Neuronal stem cell (in vitro differentiated cells): ENCODE measurements around the gene SFMBT1.

Experiments used
- DNase-seq: peaks from one replicate; pipeline ENCODE4 v3.0.0-alpha.2; 2013; ENCODE audit warnings: low spot score
- H2AFZ ChIP-seq: one replicate; pipeline ENCODE4 v1.6.1; 2013; ENCODE audit warnings: mild to moderate bottlenecking, low read length, inconsistent platforms
- H2AK5ac ChIP-seq: 2 replicates; pipeline ENCODE4 v1.6.1; 2013; ENCODE audit warnings: low read depth, mild to moderate bottlenecking, inconsistent platforms, low read length, moderate library complexity, mixed read lengths
- H2BK120ac ChIP-seq: 2 replicates; pipeline ENCODE4 v1.6.1; 2013; ENCODE audit warnings: low read depth, mild to moderate bottlenecking, inconsistent platforms, low read length, moderate library complexity, mixed read lengths
- H2BK12ac ChIP-seq: one replicate; pipeline ENCODE4 v1.6.1; 2013; ENCODE audit warnings: low read length, inconsistent platforms
- H2BK15ac ChIP-seq: 2 replicates; pipeline ENCODE4 v1.6.1; 2013; ENCODE audit warnings: mild to moderate bottlenecking, low read length, inconsistent platforms, mixed read lengths
- H2BK5ac ChIP-seq: one replicate; pipeline ENCODE4 v1.6.1; 2013; ENCODE audit warnings: inconsistent platforms, mild to moderate bottlenecking, low read length, moderate library complexity
- H3K14ac ChIP-seq: one replicate; pipeline ENCODE4 v1.6.1; 2013; ENCODE audit warnings: low read length, inconsistent platforms
- H3K18ac ChIP-seq: 2 replicates; pipeline ENCODE4 v1.6.1; 2013; ENCODE audit warnings: low read length, inconsistent platforms
- H3K23ac ChIP-seq: 2 replicates; pipeline ENCODE4 v1.6.1; 2013; ENCODE audit warnings: low read depth, mild to moderate bottlenecking, mixed read lengths, low read length, inconsistent platforms; ENCODE audit not compliant: poor library complexity
- H3K27ac ChIP-seq: replicated peaks from 3 replicates; pipeline ENCODE4 v1.5.1; 2013; ENCODE audit warnings: low read length, inconsistent platforms
- H3K27me3 ChIP-seq, 3 experiments: 2 replicates each; pipeline ENCODE4 v1.6.1; 2013; ENCODE audit warnings: low read length in 3 of 3, mild to moderate bottlenecking in 2 of 3, inconsistent platforms in 1 of 3, low read depth in 1 of 3, mixed read lengths in 1 of 3, moderate library complexity in 1 of 3; ENCODE audit not compliant: control insufficient read depth in 3 of 3, insufficient read depth in 3 of 3
- H3K36me3 ChIP-seq, 2 donors: replicated peaks in 1 of 2; 2 replicates each; pipeline ENCODE4 v1.6.1; 2013; ENCODE audit warnings: low read length in 2 of 2; ENCODE audit not compliant: control insufficient read depth in 2 of 2, insufficient read depth in 2 of 2
- H3K4ac ChIP-seq: 2 replicates; pipeline ENCODE4 v1.6.1; 2013; ENCODE audit warnings: inconsistent platforms, mild to moderate bottlenecking, low read length, moderate library complexity
- H3K4me1 ChIP-seq, 2 donors: 1 replicate in 1 of 2; 2 replicates in 1 of 2; pipeline ENCODE4 v1.6.1; 2013; ENCODE audit warnings: low read length in 2 of 2, low read depth in 1 of 2; ENCODE audit not compliant: control insufficient read depth in 2 of 2, insufficient read depth in 1 of 2
- H3K4me2 ChIP-seq: one replicate; pipeline ENCODE4 v1.6.1; 2013; ENCODE audit warnings: mild to moderate bottlenecking, low read length, inconsistent platforms; ENCODE audit not compliant: insufficient read depth, poor library complexity, severe bottlenecking
- H3K4me3 ChIP-seq, 2 donors: 2 replicates each; pipeline ENCODE4 v1.5.1; 2013; ENCODE audit warnings: low read length in 2 of 2, mild to moderate bottlenecking in 2 of 2, inconsistent platforms in 1 of 2, moderate library complexity in 1 of 2
- H3K79me1 ChIP-seq: one replicate; pipeline ENCODE4 v1.6.1; 2013; ENCODE audit warnings: low read depth, mild to moderate bottlenecking, inconsistent platforms, low read length, moderate library complexity
- H3K9ac ChIP-seq: one replicate; pipeline ENCODE4 v1.6.1; 2013; ENCODE audit warnings: mild to moderate bottlenecking, low read depth, low read length, inconsistent platforms; ENCODE audit not compliant: poor library complexity
- H3K9me3 ChIP-seq, 2 donors: replicated peaks in 1 of 2; 2 replicates each; pipeline versions ENCODE3 to v1.6.1; 2013; ENCODE audit warnings: low read length in 2 of 2, mild to moderate bottlenecking in 2 of 2, inconsistent platforms in 1 of 2, low read depth in 1 of 2, mixed read lengths in 1 of 2, moderate library complexity in 1 of 2; ENCODE audit not compliant: control insufficient read depth in 2 of 2, insufficient read depth in 1 of 2
- H4K8ac ChIP-seq: one replicate; pipeline ENCODE4 v1.6.1; 2013; ENCODE audit warnings: low read depth, mild to moderate bottlenecking, inconsistent platforms, low read length, moderate library complexity
- H4K91ac ChIP-seq: one replicate; pipeline ENCODE4 v1.6.1; 2013; ENCODE audit warnings: low read length, low read depth, mild to moderate bottlenecking, inconsistent platforms; ENCODE audit not compliant: poor library complexity
- WGBS, 2 donors: extraction: QIAGEN DNeasy Blood & Tissue Kit; methylation state at CpG; one replicate each; pipeline ENCODE4 v1.1.7; 2013; ENCODE audit warnings: missing lambda C conversion rate in 2 of 2, mixed read lengths in 1 of 2; ENCODE audit not compliant: insufficient read length in 2 of 2, insufficient replicate concordance in 1 of 2; ENCODE audit errors: extremely low coverage in 2 of 2; 5-methylcytosine and 5-hydroxymethylcytosine counted together

The SFMBT1 gene

DNA sequence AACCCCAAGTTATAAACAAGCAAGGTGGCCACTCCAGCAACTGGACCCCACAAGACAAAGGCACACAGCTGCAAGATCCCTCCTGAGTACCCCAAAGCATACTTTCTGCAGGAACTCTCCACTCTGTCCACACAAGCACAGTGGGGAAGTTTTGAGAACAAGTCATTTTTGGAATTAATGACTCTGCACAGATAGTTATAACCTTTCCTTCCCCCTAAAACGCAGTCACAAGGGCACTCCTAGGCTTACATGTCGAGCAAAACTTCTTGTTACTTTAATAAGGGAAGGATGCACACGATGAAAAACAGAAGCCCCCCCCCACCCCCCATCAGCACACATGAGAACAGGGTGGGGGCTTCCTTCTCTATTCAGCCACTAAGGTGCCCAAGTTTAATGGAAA, 149.7 kb downstream of the SFMBT1 start:
- no peak overlapping the region for H4K91ac ChIP-seq
- H3K14ac ChIP-seq, result no peak overlapping the region
- no CpG with 5 or more reads among the region's 3 CpGs for WGBS, 2 donors
- no peaks in the 10 kb centered on the region for H3K27me3 ChIP-seq
- no peak overlapping the region for H2BK12ac ChIP-seq
- H3K4me1 ChIP-seq, result peaks cover 4 to 6% of the 10 kb centered on the region in 2 donors
- no peak overlapping the region for H3K18ac ChIP-seq
- DNase-seq, result no peak
- no peak overlapping the region for H3K23ac ChIP-seq
- H2BK15ac ChIP-seq, result no peak overlapping the region
- no peak overlapping the region for H2BK120ac ChIP-seq
- H2BK5ac ChIP-seq, result no peak overlapping the region
- no peak overlapping the region for H4K8ac ChIP-seq
- no peaks in the 10 kb centered on the region for H3K79me1 ChIP-seq
- no peak overlapping the region for H3K9ac ChIP-seq
- H3K36me3 ChIP-seq, result peaks cover 0 to 2% of the 10 kb centered on the region in 2 donors
- no peaks in the 10 kb centered on the region for H3K9me3 ChIP-seq
- H3K4me2 ChIP-seq, result no peak overlapping the region
- H2AFZ ChIP-seq, result no peak overlapping the region
- H3K27ac ChIP-seq, result no peak overlapping the region
- peak overlapping the region in 1 of 2 donors; percentile 54 for H3K4me3 ChIP-seq
- no peak overlapping the region for H3K4ac ChIP-seq
- H2AK5ac ChIP-seq, result no peak overlapping the region

DNA sequence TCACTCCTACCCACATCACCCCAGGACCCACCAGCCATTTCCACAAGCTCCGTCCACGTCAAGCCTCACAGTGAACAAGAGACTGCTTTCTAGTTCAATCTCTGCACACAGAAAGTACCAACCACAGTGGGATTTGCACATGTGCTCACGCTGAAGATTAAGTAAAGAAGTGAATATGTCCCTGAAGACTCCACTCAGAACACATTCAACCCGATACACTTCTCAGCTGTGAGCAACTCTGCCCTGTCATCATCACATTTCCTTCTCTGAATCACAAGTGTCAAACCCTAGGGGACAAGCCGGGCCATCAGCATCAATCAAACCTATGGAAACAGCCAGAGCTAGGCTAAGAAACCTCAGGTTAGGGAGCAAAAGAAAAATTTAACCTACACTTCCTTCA, 150.5 kb downstream of the SFMBT1 start:
- no peak overlapping the region for H3K4ac ChIP-seq
- no peak overlapping the region for H3K9ac ChIP-seq
- H3K79me1 ChIP-seq, result no peaks in the 10 kb centered on the region
- no peak overlapping the region for H3K18ac ChIP-seq
- H2AFZ ChIP-seq, result no peak overlapping the region
- no CpG with 5 or more reads among the region's 5 CpGs for WGBS, 2 donors
- no peak overlapping the region for H2BK5ac ChIP-seq
- no peak overlapping the region for H3K4me2 ChIP-seq
- H3K36me3 ChIP-seq, result peaks cover 2 to 3% of the 10 kb centered on the region in 2 donors
- no peak overlapping the region for H3K14ac ChIP-seq
- H2BK15ac ChIP-seq, result no peak overlapping the region
- H3K23ac ChIP-seq, result no peak overlapping the region
- H3K27ac ChIP-seq, result no peak overlapping the region
- no peak for DNase-seq
- H2BK12ac ChIP-seq, result no peak overlapping the region
- peaks cover 4 to 6% of the 10 kb centered on the region in 2 donors for H3K4me1 ChIP-seq
- no peaks in the 10 kb centered on the region for H3K27me3 ChIP-seq
- H3K9me3 ChIP-seq, result no peaks in the 10 kb centered on the region
- no peak overlapping the region for H2AK5ac ChIP-seq
- H4K91ac ChIP-seq, result no peak overlapping the region
- no peak overlapping the region for H3K4me3 ChIP-seq
- no peak overlapping the region for H4K8ac ChIP-seq
- H2BK120ac ChIP-seq, result no peak overlapping the region

DNA sequence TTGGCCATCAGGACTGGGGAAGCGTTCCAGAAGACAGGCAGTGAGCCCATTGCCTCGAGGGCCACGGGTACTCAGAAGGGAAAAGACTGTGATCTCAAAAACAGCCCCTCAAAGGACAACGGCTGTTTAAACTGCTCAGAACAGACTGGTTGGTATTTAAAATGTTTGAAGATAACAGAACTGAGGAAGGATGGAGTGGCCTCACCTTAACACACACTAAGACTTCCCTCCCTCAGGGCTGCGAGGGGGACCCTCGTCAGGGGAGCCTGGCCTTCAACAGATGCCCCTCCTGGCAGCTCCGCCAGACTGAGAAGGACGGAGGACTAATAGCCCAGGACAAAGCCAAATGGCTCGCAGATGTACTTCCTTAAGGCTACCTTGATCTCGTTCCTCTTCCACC, 151.1 kb downstream of the SFMBT1 start:
- Histone ChIP-seq H2AK5ac (no peak overlapping the region), H3K27ac (no peak overlapping the region)
- no peak for DNase-seq

DNA sequence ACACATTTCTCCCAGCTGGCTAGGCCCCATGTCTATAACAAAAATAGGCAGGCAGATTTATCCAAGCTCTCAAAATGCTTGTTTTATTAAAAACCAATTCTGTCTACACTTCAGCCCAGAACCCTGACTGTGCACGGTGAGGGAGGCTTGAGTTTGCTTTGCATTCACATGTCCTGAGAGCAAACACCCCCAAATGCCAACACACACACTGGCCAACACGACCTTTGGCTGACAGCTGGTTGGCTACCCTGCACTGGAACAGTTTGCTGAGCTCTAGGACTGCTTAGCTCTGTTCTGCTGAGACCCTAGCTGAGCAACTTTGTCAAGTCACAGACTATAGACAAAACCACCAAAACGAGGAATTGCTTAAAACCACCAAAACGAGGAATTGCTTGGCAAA, 152.2 kb downstream of the SFMBT1 start:
- Histone ChIP-seq H3K4me3 (no peak overlapping the region), H3K4me2 (no peak overlapping the region), H3K79me1 (peaks cover 2% of the 10 kb centered on the region), H3K14ac (no peak overlapping the region), H4K8ac (no peak overlapping the region), H2BK15ac (no peak overlapping the region), H3K36me3 (peaks cover 2 to 4% of the 10 kb centered on the region in 2 donors), H3K4ac (no peak overlapping the region), H2AFZ (no peak overlapping the region), H3K27ac (no peak overlapping the region), H3K4me1 (peaks cover 4 to 6% of the 10 kb centered on the region in 2 donors), H3K9ac (no peak overlapping the region), H3K18ac (no peak overlapping the region), H4K91ac (no peak overlapping the region), H3K9me3 (no peaks in the 10 kb centered on the region), H2AK5ac (no peak overlapping the region), H3K23ac (no peak overlapping the region), H2BK5ac (no peak overlapping the region), H3K27me3 (no peaks in the 10 kb centered on the region), H2BK120ac (no peak overlapping the region), H2BK12ac (no peak overlapping the region)
- DNase-seq, result no peak
- no CpG with 5 or more reads among the region's 4 CpGs for WGBS, 2 donors

More for the DNA sequence above, 151.1 kb downstream of the SFMBT1 start:
- no CpG with 5 or more reads among the region's 10 CpGs for WGBS, 2 donors
- Histone ChIP-seq H3K18ac (no peak overlapping the region), H3K23ac (no peak overlapping the region), H3K14ac (no peak overlapping the region), H2BK12ac (no peak overlapping the region), H3K36me3 (peaks cover 2 to 4% of the 10 kb centered on the region in 2 donors), H3K4ac (no peak overlapping the region), H3K4me1 (peaks cover 4 to 6% of the 10 kb centered on the region in 2 donors), H3K4me3 (no peak overlapping the region), H2BK120ac (no peak overlapping the region), H3K27me3 (no peaks in the 10 kb centered on the region), H4K8ac (no peak overlapping the region), H3K9me3 (no peaks in the 10 kb centered on the region), H3K9ac (peak overlapping the region; percentile 27), H3K4me2 (no peak overlapping the region), H2AFZ (no peak overlapping the region), H2BK15ac (no peak overlapping the region), H3K79me1 (no peaks in the 10 kb centered on the region), H4K91ac (no peak overlapping the region), H2BK5ac (no peak overlapping the region)
